ENCODE results near the gene CCND2.
A peak's percentile ranks its signal among the peaks of the same experiment; 100 is the strongest.

Gene CCND2

DNA sequence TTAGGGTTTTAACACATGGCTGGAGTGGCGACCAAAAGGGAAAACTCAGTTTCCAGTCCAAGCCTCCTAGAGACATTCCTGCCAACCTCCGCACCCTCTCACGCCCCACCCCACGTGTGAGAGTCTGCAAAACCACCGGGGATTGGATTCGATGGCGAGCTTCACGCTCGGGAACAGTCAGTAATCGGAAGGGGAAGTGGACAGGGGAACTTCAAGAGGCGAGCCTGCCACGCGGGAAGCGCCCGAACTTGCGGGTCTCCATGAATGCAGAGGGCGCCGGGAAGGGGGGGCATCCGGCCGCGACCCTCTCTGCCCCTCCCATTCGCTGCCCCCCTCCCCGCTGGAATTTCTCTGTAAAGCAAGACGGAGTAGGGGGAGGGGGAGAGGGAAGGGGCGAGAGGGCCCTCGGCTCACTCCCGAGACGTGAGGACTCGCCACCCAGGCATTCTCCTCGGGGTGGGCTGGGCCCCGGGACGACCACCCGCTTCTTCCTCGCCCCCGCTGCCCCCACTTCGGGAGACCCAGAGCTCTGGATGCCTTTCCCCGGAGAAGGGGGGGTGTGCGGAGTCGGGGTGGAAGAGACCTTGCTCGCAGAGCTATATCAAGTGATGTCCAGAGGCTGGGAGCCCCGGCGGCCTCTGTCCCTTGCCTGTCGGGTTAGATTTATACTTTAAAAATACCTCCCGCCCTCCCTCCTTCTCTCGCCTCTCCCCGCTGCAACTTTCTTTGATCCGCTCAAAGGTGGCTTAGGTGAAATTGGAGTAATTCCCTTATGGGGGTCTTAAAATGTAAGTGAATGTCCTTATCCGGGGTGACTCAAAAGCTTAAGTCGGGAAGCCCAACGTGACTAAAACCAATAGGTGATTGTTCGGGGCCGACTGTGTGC lies 2.5 kb upstream of the CCND2 start:
- Histone ChIP-seq H3K9ac (ENCODE audit: low read depth, low read length, poor library complexity, severe bottlenecking) (peak overlapping the region; percentile 84), H3K79me2 (ENCODE audit: insufficient read depth, low read length) (no peaks in the 10 kb centered on the region), H3F3A (ENCODE audit: low read depth) (no peaks in the 10 kb centered on the region), H3K9me3 (ENCODE audit: insufficient read depth, low read depth, low read length) (no peaks in the 10 kb centered on the region), H3K9me2 (replicated peaks; ENCODE audit: low read depth, low read length) (no peaks in the 10 kb centered on the region), H4K20me1 (ENCODE audit: insufficient read depth, low read length, poor library complexity, severe bottlenecking) (no peaks in the 10 kb centered on the region), H3K4me2 (ENCODE audit: low read depth, low read length, poor library complexity, severe bottlenecking) (peak overlapping the region; percentile 96), H2AFZ (ENCODE audit: low read length) (peak overlapping the region; percentile 90), H3K27me3 (ENCODE audit: insufficient read depth, low read length, poor library complexity, severe bottlenecking) (peaks cover 77% of the 10 kb centered on the region), H3K4me3 (ENCODE audit: low read length, poor library complexity, severe bottlenecking) (peak overlapping the region; percentile 83), H3K36me3 (ENCODE audit: insufficient read depth, low read length) (no peaks in the 10 kb centered on the region), H3K4me1 (ENCODE audit: insufficient read depth, low read length, poor library complexity, severe bottlenecking) (peaks cover 34% of the 10 kb centered on the region)
- TF ChIP-seq CTCF (conservative IDR thresholded peaks at IDR 0.05; ENCODE audit: low read length) (no peak), EZH2phosphoT487 (IDR thresholded peaks at IDR 0.05; ENCODE audit: borderline replicate concordance) (no peak)

DNA sequence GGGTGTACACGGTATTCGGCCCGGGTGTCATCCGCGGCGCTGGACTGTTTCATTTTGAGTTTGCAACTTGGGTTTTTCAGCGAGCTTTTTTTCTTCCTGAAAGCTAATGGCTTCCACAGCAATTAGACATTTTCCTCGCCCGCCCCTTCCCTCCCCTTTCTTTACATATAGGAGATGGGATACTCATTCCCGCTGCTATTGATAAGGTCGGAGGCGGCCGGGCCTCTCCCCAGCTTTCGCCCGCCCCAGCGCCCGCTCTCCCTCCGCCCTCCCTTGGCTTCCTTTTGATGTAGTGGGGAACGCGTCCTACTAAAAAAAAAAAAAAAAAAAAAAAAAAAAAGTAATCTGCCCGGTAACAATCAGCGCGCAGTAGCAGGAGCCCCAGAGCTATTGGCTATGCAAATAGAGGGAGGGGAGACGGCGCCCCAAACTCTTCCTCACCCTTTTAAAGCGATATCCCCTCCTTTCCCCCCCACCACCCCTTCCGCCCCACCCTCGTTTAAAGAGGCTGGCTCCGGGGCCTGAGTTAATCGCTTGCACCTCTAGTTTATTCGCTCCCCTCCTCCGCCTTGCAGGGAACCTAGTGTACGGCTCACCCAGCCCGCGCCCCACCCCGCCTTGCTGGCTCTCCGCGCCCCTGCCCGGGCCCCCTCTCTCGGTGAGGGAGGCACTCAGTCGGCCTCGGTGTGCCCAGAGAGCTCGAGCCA lies 1.7 kb upstream of the CCND2 start:
- H3K9me3 ChIP-seq (ENCODE audit: insufficient read depth, low read depth, low read length): no peaks in the 10 kb centered on the region
- no peaks in the 10 kb centered on the region for H3K79me2 ChIP-seq (ENCODE audit: insufficient read depth, low read length)
- peak overlapping the region; percentile 96 for H3K4me2 ChIP-seq (ENCODE audit: low read depth, low read length, poor library complexity, severe bottlenecking)
- H3K36me3 ChIP-seq (ENCODE audit: insufficient read depth, low read length): no peaks in the 10 kb centered on the region
- H3K4me1 ChIP-seq (ENCODE audit: insufficient read depth, low read length, poor library complexity, severe bottlenecking): peaks cover 34% of the 10 kb centered on the region
- no peaks in the 10 kb centered on the region for H4K20me1 ChIP-seq (ENCODE audit: insufficient read depth, low read length, poor library complexity, severe bottlenecking)
- peak overlapping the region; percentile 83 for H3K4me3 ChIP-seq (ENCODE audit: low read length, poor library complexity, severe bottlenecking)
- no peak for TF ChIP-seq CTCF (conservative IDR thresholded peaks at IDR 0.05; ENCODE audit: low read length)
- TF ChIP-seq EZH2phosphoT487 (IDR thresholded peaks at IDR 0.05; ENCODE audit: borderline replicate concordance): no peak
- H3K9ac ChIP-seq (ENCODE audit: low read depth, low read length, poor library complexity, severe bottlenecking): peak overlapping the region; percentile 84
- peak overlapping the region; percentile 90 for H2AFZ ChIP-seq (ENCODE audit: low read length)
- H3K27me3 ChIP-seq (ENCODE audit: insufficient read depth, low read length, poor library complexity, severe bottlenecking): peaks cover 69% of the 10 kb centered on the region
- H3F3A ChIP-seq (ENCODE audit: low read depth): no peaks in the 10 kb centered on the region
- no peaks in the 10 kb centered on the region for H3K9me2 ChIP-seq (replicated peaks; ENCODE audit: low read depth, low read length)

GRCh38 chr12:4272424-4273272 lies 914 bp upstream of the CCND2 start:
- Histone ChIP-seq H3K36me3 (ENCODE audit: insufficient read depth, low read length) (no peaks in the 10 kb centered on the region), H3K9me3 (ENCODE audit: insufficient read depth, low read depth, low read length) (no peaks in the 10 kb centered on the region), H3K9me2 (replicated peaks; ENCODE audit: low read depth, low read length) (no peaks in the 10 kb centered on the region), H3K9ac (ENCODE audit: low read depth, low read length, poor library complexity, severe bottlenecking) (peak overlapping the region; percentile 84), H3K79me2 (ENCODE audit: insufficient read depth, low read length) (no peaks in the 10 kb centered on the region), H3K27me3 (ENCODE audit: insufficient read depth, low read length, poor library complexity, severe bottlenecking) (peaks cover 61% of the 10 kb centered on the region), H4K20me1 (ENCODE audit: insufficient read depth, low read length, poor library complexity, severe bottlenecking) (no peaks in the 10 kb centered on the region), H3K4me1 (ENCODE audit: insufficient read depth, low read length, poor library complexity, severe bottlenecking) (peaks cover 40% of the 10 kb centered on the region), H3K4me2 (ENCODE audit: low read depth, low read length, poor library complexity, severe bottlenecking) (peak overlapping the region; percentile 96), H2AFZ (ENCODE audit: low read length) (peak overlapping the region; percentile 89), H3F3A (ENCODE audit: low read depth) (no peaks in the 10 kb centered on the region), H3K4me3 (ENCODE audit: low read length, poor library complexity, severe bottlenecking) (peak overlapping the region; percentile 83)
- TF ChIP-seq EZH2phosphoT487 (IDR thresholded peaks at IDR 0.05; ENCODE audit: borderline replicate concordance) (no peak), CTCF (conservative IDR thresholded peaks at IDR 0.05; ENCODE audit: low read length) (no peak)

Measured in Loucy (cell line).